ENCODE results near the gene MROH7. TPM values are rescaled to one million over a fixed set of nuclear protein-coding genes. Genes with fewer than 3 reads are reported as not detected.

The MROH7 gene
- total and polyA plus RNA-seq, 9 of the 15 experiments (the other 6 are each of a cell fraction or from before 2014, with no cell fraction given) = not detected

DNA sequence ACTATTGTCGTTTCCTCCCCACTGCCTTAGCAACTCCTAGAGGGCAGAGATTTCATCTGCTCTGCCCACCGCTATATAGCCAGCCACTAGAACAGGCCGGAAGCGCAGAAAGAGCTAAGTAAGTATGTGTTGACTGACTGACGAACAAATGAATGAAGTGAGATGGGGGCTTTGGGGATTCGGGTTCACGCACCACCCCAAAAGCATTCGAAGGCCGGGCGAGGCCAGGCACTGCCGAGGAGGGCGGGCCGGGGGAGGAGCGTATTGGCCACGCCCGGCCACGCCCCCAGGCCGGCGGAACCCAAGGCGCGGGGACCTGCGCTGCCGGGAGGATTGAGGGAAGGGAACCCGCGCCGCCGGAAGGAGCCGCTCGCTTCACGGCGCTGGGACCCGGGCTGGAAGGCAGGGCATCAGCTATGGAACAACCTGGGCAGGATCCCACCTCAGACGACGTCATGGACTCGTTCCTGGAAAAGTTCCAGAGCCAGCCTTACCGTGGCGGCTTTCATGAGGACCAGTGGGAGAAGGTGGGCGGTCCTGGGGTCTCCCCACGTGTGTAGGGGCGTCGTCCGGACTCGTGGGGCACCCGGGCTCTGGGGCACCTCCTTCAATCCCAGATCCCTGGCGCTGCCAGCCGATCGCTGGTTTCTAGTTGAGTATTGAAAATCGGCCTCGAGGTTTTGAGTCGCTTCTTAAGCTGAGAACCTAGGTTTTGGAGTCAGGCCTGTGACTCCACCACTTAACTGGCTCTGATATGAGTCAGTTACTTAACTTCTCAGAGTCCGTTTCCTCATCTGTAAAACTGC lies 74.1 kb downstream of the MROH7 start, which contains the start of gene TTC4 (continued):
- TF ChIP-seq TSHZ1 (CRISPR knock-in tag; IDR thresholded peaks at IDR 0.05) (no peak), TGIF2 (CRISPR knock-in tag; IDR thresholded peaks at IDR 0.05) (no peak; the same call in 1 of the 2 replicates), ZNF431 (CRISPR knock-in tag; IDR thresholded peaks at IDR 0.05) (peak; percentile 49; the same call in 1 of the 2 replicates), HMBOX1 (IDR thresholded peaks at IDR 0.05) (no peak), GTF3C2 (IDR thresholded peaks at IDR 0.05; ENCODE audit: borderline replicate concordance, extremely low read depth, insufficient read length) (no peak), GATAD2B (IDR thresholded peaks at IDR 0.05; ENCODE audit: borderline replicate concordance) (peak; percentile 51; the same call in 1 of the 2 replicates), HCFC1 (IDR thresholded peaks at IDR 0.05; ENCODE audit: low read depth, low read length) (peak; percentile 90), MLX (CRISPR knock-in tag; conservative IDR thresholded peaks at IDR 0.05) (no peak), GABPB2 (CRISPR knock-in tag; conservative IDR thresholded peaks at IDR 0.05) (peak; percentile 78; the same call in 1 of the 2 replicates), ZSCAN32 (CRISPR knock-in tag; IDR thresholded peaks at IDR 0.05) (no peak), MYNN (IDR thresholded peaks at IDR 0.05) (peak; percentile 39; the same call in 1 of the 2 replicates), MYNN (CRISPR knock-in tag; IDR thresholded peaks at IDR 0.05) (no peak), ZNF830 (CRISPR knock-in tag; IDR thresholded peaks at IDR 0.05) (peak; percentile 70; the same call in 1 of the 2 replicates), PHF8 (IDR thresholded peaks at IDR 0.05; ENCODE audit: borderline replicate concordance, low read length) (peak; percentile 95; the same call in 1 of the 2 replicates), TRIM24 (IDR thresholded peaks at IDR 0.05) (peak in 1 of 2 experiments; percentile 99; a peak in 2 of 4 replicates), TCF15 (CRISPR knock-in tag; IDR thresholded peaks at IDR 0.05) (no peak; the same call in 1 of the 2 replicates)
- TF ChIP-seq, protein P1, sequence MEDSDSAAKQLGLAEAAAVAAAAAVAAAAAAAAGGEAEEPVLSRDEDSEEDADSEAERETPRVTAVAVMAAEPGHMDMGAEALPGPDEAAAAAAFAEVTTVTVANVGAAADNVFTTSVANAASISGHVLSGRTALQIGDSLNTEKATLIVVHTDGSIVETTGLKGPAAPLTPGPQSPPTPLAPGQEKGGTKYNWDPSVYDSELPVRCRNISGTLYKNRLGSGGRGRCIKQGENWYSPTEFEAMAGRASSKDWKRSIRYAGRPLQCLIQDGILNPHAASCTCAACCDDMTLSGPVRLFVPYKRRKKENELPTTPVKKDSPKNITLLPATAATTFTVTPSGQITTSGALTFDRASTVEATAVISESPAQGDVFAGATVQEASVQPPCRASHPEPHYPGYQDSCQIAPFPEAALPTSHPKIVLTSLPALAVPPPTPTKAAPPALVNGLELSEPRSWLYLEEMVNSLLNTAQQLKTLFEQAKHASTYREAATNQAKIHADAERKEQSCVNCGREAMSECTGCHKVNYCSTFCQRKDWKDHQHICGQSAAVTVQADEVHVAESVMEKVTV (CRISPR knock-in tag; IDR thresholded peaks at IDR 0.05) = no peak
